ENCODE measurements around the gene SHLD1. TPM values are rescaled to one million over a fixed set of nuclear protein-coding genes. Genes with fewer than 3 reads are reported as not detected.

The SHLD1 gene
- total RNA-seq, 1 experiment from 2014 or later: 6.7 TPM

DNA sequence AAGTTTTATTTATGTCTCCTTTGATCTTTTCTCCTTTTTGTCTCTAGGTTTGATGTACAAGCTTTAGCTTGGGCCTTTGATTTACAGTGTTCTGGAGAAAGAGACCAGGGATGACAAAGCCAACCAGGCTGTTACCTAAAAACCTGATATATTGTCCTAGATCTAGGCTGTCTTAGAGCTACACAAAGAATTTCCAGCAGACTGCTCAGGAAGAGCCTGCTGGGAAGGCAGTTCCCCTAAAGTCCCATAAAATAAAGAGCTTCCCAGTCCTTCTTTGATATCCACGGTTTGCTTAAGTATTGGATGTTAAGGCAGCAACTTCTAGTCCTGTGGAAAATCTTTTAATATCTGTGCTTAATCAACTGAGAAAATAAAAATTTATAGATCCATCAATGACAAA is 70.5 kb downstream of the SHLD1 start:
- peaks cover 0 to 3% of the 10 kb centered on the region in 2 experiments; a peak in 2 of 5 replicates for H3K9me3 Mint-ChIP-seq
- no peak overlapping the region for H3K14ac ChIP-seq (ENCODE audit: insufficient read depth, low read length)
- peak overlapping the region in 1 of 3 experiments; percentile 28; a peak in 1 of 7 replicates for H3K27ac Mint-ChIP-seq
- DNase-seq: no peak
- no peak for TF ChIP-seq CTCF (conservative IDR thresholded peaks at IDR 0.05)
- H3T11ph ChIP-seq (ENCODE audit: low read length): no peak overlapping the region
- H3K9ac ChIP-seq (ENCODE audit: extremely low read depth, insufficient read length, low read length): no peak overlapping the region
- no peak overlapping the region for H3K4me2 ChIP-seq (ENCODE audit: insufficient read depth, insufficient read length, low read length)
- no peaks in the 10 kb centered on the region; a peak in 1 of 7 replicates for H3K36me3 Mint-ChIP-seq (ENCODE audit: insufficient read depth in 1 of 3, low read depth in 3 of 3)
- H3K27me3 Mint-ChIP-seq (ENCODE audit: low read depth): no peaks in the 10 kb centered on the region; the same call in 1 of the 2 replicates
- no peaks in the 10 kb centered on the region for H3K23me2 ChIP-seq (ENCODE audit: insufficient read length, low read depth, low read length, poor library complexity, severe bottlenecking)
- H3K4me3 Mint-ChIP-seq: no peak overlapping the region
- H3K56ac ChIP-seq (ENCODE audit: insufficient read length, low read depth, low read length): no peak overlapping the region
- no peak overlapping the region for H3K27ac ChIP-seq (ENCODE audit: insufficient read length, low read depth, low read length)
- peaks cover 51 to 54% of the 10 kb centered on the region in 2 experiments for H3K4me1 Mint-ChIP-seq
- H3K4ac ChIP-seq (ENCODE audit: low read depth, low read length): no peak overlapping the region
- no peak overlapping the region for H4K8ac ChIP-seq (replicated peaks; ENCODE audit: insufficient read length, low read depth, low read length)
- H2BK12ac ChIP-seq (ENCODE audit: insufficient read length, low read depth, low read length): no peak overlapping the region
- no CpG with 5 or more reads among the region's 1 CpG for WGBS (ENCODE audit: extremely low coverage, insufficient read length, low lambda C conversion rate)
- no peak overlapping the region for H2BK5ac ChIP-seq (ENCODE audit: insufficient read length, low read length)
- no peak overlapping the region for H2BK20ac ChIP-seq (ENCODE audit: low read depth, low read length, poor library complexity, severe bottlenecking)
- H3K79me1 ChIP-seq (ENCODE audit: insufficient read depth, low read depth, low read length, poor library complexity, severe bottlenecking): no peaks in the 10 kb centered on the region
- no peak overlapping the region for H4K91ac ChIP-seq (ENCODE audit: insufficient read length, low read depth, low read length)
- H2BK120ac ChIP-seq (ENCODE audit: low read depth, low read length, poor library complexity, severe bottlenecking): no peak overlapping the region
- H4K20me1 ChIP-seq (ENCODE audit: control insufficient read depth, insufficient read depth, insufficient read length): no peaks in the 10 kb centered on the region
- H2BK15ac ChIP-seq (ENCODE audit: low read depth, low read length): no peak overlapping the region
- no peaks in the 10 kb centered on the region for H3K9me3 ChIP-seq (ENCODE audit: control insufficient read depth, low read depth, low read length)
- no peak overlapping the region for H3K23ac ChIP-seq (ENCODE audit: insufficient read length, low read depth, low read length)
- H2AFZ ChIP-seq (ENCODE audit: low read length): no peak overlapping the region
- peaks cover 7% of the 10 kb centered on the region for H3K4me1 ChIP-seq (ENCODE audit: insufficient read depth, low read length)
- H3K18ac ChIP-seq (ENCODE audit: insufficient read length, low read depth, low read length): no peak overlapping the region
- no peaks in the 10 kb centered on the region for H3K79me2 ChIP-seq (ENCODE audit: insufficient read depth, low read length)
- H3K27me3 ChIP-seq (ENCODE audit: insufficient read depth, low read length): no peaks in the 10 kb centered on the region; the same call in 1 of the 2 replicates
- no peak overlapping the region for H2AK5ac ChIP-seq (ENCODE audit: insufficient read length, low read length)
- no peak overlapping the region for H4K5ac ChIP-seq (ENCODE audit: insufficient read length, low read depth, low read length)

Data from H9 (cell line).